ENCODE data around the gene PGK1. TPM values are rescaled to one million over a fixed set of nuclear protein-coding genes. Genes with fewer than 3 reads are reported as not detected.
"Not testable (repeated sequence)": the region's sequence is repeated elsewhere in the genome, so short reads cannot be mapped to it uniquely, and the experiment has no call there.

The PGK1 gene
- polyA plus RNA-seq (ENCODE audit: insufficient read length in 12 of 12): 100 to 1,000 TPM; 109 to 329 (median 275) TPM
- long read RNA-seq, donor 1, full-length matches to known transcripts: 117 of 239 reads
- long read RNA-seq, donor 1, partial matches to known transcripts: 116 of 239 reads
- long read RNA-seq, donor 1, other reads (novel, unspliced or antisense): 6 of 239 reads
- long read RNA-seq, donor 2, full-length matches to known transcripts: 174 of 264 reads
- long read RNA-seq, donor 2, partial matches to known transcripts: 76 of 264 reads
- long read RNA-seq, donor 2, other reads (novel, unspliced or antisense): 14 of 264 reads
- long read RNA-seq, donor 3, full-length matches to known transcripts: 56 of 104 reads
- long read RNA-seq, donor 3, partial matches to known transcripts: 43 of 104 reads
- long read RNA-seq, donor 3, other reads (novel, unspliced or antisense): 5 of 104 reads
- long read RNA-seq, donor 4, full-length matches to known transcripts: 40 of 54 reads
- long read RNA-seq, donor 4, partial matches to known transcripts: 14 of 54 reads
- long read RNA-seq, donor 4, other reads (novel, unspliced or antisense): 0 of 54 reads
- long read RNA-seq, donor 5, full-length matches to known transcripts: 161 of 247 reads
- long read RNA-seq, donor 5, partial matches to known transcripts: 81 of 247 reads
- long read RNA-seq, donor 5, other reads (novel, unspliced or antisense): 5 of 247 reads
- long read RNA-seq, donor 6, full-length matches to known transcripts: 68 of 103 reads
- long read RNA-seq, donor 6, partial matches to known transcripts: 35 of 103 reads
- long read RNA-seq, donor 6, other reads (novel, unspliced or antisense): 0 of 103 reads
- long read RNA-seq, donor 7, full-length matches to known transcripts: 52 of 64 reads
- long read RNA-seq, donor 7, partial matches to known transcripts: 12 of 64 reads
- long read RNA-seq, donor 7, other reads (novel, unspliced or antisense): 0 of 64 reads
- long read RNA-seq, donor 8, full-length matches to known transcripts: 138 of 197 reads
- long read RNA-seq, donor 8, partial matches to known transcripts: 49 of 197 reads
- long read RNA-seq, donor 8, other reads (novel, unspliced or antisense): 10 of 197 reads
- long read RNA-seq, donor 9, full-length matches to known transcripts: 70 of 147 reads
- long read RNA-seq, donor 9, partial matches to known transcripts: 56 of 147 reads
- long read RNA-seq, donor 9, other reads (novel, unspliced or antisense): 21 of 147 reads
- long read RNA-seq, donor 10, full-length matches to known transcripts: 105 of 161 reads
- long read RNA-seq, donor 10, partial matches to known transcripts: 56 of 161 reads
- long read RNA-seq, donor 10, other reads (novel, unspliced or antisense): 0 of 161 reads
- long read RNA-seq, donor 11, full-length matches to known transcripts: 150 of 263 reads
- long read RNA-seq, donor 11, partial matches to known transcripts: 87 of 263 reads
- long read RNA-seq, donor 11, other reads (novel, unspliced or antisense): 26 of 263 reads

DNA sequence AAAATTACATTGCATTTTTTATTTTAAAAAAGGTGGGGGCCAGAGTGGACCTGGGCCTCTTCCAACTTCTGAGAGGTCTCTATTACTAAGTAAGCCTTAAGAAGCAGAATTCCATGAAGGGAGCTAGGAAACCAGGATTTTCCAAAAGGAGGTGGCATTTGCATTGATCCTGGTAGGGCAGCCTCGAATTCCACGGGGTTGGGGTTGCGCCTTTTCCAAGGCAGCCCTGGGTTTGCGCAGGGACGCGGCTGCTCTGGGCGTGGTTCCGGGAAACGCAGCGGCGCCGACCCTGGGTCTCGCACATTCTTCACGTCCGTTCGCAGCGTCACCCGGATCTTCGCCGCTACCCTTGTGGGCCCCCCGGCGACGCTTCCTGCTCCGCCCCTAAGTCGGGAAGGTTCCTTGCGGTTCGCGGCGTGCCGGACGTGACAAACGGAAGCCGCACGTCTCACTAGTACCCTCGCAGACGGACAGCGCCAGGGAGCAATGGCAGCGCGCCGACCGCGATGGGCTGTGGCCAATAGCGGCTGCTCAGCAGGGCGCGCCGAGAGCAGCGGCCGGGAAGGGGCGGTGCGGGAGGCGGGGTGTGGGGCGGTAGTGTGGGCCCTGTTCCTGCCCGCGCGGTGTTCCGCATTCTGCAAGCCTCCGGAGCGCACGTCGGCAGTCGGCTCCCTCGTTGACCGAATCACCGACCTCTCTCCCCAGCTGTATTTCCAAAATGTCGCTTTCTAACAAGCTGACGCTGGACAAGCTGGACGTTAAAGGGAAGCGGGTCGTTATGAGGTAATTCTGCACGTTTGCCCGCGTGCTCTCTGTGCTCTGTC, at the start of gene PGK1:
Gene PGK1 (plus strand): TSS at position 626 of the 824 bp plus-strand sequence. CDS start 93 bp downstream, at position 719.
- peak; percentile 94 for DNase-seq

DNA sequence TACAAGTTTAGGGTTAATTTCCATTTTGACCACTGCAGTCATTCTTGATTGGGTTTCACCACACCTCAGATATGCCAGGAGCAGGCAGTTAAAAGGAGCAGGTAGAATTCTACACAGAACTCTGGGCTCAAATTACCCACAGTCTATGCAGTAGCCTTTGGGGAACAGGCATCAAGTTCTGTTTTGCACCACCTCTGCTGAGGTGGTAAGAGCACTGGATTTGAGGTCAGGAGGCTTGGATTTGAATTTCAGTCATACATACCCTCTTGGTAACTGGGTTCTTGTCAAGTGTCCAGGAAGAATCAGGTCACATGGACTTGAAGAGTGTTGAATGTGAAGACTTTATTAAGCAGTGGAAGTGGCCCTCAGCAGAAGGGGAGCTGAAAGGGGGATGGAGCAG, 40.4 kb upstream of the PGK1 start:
- no peak for DNase-seq

- DNase-seq: no peak
These were observed 39.9 kb upstream of the PGK1 start for GRCh38 chrX:78064152-78064551.

GRCh38 chrX:78064698-78065601, 39.1 kb upstream of the PGK1 start:
- not testable (repeated sequence) for DNase-seq

DNA sequence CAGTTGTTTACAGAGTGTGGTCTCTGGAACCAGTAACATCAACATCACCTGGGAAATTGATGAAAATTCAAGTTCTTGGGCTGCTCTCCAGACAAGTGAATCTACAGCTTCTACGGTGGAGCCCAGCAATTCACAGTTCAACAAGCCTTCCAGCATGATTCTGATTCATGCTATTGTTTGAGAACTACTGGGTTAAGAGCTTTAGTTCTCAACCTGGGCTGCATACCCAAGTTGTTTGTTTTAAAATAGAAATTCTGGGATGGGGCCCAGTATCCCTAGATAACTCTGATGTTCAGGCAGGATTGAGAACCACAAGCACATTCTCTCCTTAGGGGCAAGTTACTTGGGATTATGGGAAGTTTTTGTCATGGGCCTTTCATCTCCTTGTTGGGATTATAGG, 37.9 kb upstream of the PGK1 start:
- DNase-seq: no peak

DNA sequence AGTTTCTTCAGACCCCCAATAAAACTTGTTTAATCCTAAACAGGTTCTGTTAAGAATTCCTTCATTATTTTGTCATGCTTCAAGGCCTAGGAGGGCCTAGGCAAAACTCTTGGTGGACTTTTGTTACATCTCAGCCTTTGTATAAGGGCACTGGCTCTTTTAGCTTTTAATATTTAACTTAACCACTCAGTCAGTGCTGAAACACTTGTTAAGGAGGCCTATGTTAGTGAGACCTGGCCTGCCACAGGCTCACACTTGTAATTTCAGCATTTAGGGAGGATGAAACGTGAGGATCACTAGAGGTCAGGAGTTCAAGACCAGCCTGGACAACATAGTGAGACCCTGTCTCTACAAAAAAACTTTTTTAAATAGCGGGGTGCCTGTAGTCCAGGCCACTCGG, 32.7 kb upstream of the PGK1 start:
- no peak for DNase-seq

DNA sequence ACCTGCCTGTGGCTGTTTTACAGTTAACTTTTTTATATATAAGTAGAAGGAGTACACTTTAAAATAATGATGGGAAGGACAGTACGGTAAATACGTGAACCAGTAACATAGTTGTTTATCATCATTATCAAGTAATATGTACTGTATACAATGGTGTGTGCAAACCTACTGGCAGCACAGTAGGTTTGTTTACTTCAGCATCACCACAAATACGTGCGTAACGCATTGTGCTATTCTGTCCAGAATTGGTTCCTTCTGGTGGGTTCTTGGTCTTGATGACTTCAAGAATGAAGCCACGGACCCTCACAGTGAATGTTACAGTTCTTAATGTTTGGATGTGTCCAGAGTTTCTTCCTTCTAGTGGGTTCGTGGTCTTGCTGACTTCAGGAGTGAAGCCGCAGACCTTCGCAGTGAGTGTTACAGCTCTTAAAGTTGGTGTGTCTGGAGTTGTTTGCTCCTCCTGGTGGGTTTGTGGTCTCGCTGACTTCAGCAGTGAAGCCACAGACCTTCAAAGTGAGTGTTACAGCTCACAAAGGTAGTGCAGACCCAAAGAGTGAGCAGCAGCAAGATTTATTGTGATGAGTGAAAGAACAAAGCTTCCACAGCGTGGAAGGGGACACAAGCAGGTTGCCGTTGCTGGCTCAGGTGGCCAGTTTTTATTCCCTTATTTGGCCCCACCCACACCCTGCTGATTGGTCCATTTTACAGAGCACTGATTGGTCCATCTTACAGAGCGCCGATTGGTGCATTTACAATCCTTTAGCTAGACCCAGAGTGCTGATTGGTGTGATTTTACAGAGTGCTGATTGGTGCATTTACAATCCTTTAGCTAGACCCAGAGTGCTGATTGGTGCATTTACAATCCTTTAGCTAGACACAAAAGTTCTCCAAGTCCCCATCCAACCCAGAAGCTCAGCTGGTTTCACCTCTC, 30.6 kb upstream of the PGK1 start:
- not testable (repeated sequence) for DNase-seq

DNA sequence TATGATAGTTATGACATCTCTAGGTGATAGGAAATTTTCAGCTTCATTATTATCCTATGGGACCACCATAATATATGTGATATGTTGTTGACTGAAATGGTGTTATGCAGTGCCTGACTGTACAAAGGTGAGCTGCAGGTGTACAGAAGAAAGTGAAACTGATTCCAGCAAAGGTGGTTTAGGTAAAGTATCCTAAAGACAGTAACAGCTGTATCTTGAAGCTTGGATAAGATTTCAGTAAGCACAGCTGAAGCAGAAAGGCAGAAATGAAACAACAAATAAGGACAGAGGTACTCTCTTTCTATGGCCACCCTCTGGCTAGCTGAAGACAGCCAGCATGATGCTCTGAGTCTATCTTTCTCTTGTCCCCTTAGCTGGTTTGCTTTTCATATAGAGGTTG, 30.0 kb upstream of the PGK1 start:
- DNase-seq: no peak

DNA sequence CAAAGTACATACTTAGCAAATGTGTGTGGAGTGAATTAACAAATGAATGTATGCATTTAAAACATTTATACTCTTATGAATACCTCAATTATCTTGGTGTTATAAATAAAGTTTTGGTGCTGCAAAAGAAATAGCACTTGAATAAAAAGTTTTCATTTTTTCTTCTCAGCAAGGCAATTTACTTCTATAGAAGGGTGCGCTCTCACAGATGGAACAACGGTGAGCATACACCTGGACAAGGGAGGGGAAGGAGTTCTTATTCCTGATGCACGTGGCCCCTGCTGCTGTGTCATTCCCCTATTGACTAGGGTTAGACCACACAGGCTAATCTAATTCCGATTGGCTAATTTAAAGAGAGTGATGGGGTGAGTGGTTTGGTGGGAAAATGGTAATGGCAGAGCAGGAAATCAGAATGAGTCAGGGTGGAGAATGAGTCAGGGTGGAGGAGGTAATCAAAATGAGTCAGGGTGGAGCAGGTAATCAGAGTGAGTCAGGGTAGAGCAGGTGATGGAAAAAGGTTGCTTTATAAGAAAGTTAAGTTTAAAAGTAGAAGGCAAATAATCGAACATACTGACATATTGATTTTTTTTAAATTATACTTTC, 28.2 kb upstream of the PGK1 start:
- DNase-seq: no peak

GRCh38 chrX:78081413-78081812, 22.6 kb upstream of the PGK1 start:
- not testable (repeated sequence) for DNase-seq

- DNase-seq: no peak
These were observed 11.8 kb upstream of the PGK1 start for GRCh38 chrX:78092296-78092695.

GRCh38 chrX:78098108-78098507, 5.9 kb upstream of the PGK1 start:
- DNase-seq: no peak

- DNase-seq: no peak
These were observed 2.0 kb upstream of the PGK1 start for GRCh38 chrX:78102091-78102490.

GRCh38 chrX:78103001-78103622, 936 bp upstream of the PGK1 start:
- no peak for DNase-seq

GRCh38 chrX:78104447-78105176, 564 bp downstream of the PGK1 start:
- DNase-seq: peak; percentile 29

DNA sequence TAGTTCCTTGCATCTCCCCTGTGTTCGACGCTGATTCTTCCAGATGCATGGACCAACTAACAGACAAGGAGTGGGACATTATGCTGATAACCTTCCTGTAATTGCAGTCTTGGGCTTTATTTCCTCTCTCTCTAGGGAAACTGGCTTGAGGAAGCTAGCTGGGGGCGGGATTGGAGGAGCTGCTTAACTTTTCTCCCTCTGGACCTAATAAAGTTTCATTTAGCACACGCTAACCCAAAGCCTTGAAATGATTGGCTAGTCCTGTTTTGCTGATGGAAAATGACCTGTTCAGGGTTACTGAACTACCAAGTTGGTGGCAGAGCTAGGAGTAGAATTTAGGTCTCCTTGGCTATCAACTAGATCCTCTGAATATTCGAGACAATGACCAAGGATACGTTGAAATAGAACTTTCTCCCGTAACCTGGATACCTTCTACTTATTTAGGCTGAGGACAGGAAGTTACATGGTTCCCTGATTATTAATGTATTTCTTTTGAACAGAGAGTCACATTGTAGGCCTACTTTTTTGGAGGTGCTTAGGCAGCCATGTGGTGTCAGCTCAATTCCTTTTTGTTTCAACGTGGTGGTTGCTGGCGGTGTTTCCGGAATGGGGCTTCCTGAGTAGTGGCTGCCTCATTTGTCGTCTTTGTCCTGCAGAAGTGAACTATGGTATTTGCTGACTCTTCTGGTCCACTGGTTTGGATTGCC, 2.0 kb downstream of the PGK1 start:
- DNase-seq: no peak

Data from muscle of arm (tissue), 14 donors.